Measurements from ENCODE around the gene WFDC5.
"Not testable (repeated sequence)": the region's sequence is repeated elsewhere in the genome, so short reads cannot be mapped to it uniquely, and the experiment has no call there.

WFDC5 gene

GRCh38 chr20:45114465-45115385, at the start of gene WFDC5:
Gene WFDC5, minus strand, starts transcription at chr20:45115174. Its CDS starts 91 bp downstream, at chr20:45115083.
- no peak for DNase-seq

- DNase-seq: no peak
Measured at GRCh38 chr20:45163083-45163803, 48.3 kb upstream of the WFDC5 start.

GRCh38 chr20:45157962-45158361, 43.0 kb upstream of the WFDC5 start:
- DNase-seq: peak in 1 of 51 donors; percentile 11

GRCh38 chr20:45156713-45157112, 41.7 kb upstream of the WFDC5 start:
- no peak for DNase-seq

GRCh38 chr20:45154794-45155193, 39.8 kb upstream of the WFDC5 start:
- not testable (repeated sequence) for DNase-seq

GRCh38 chr20:45154183-45154582, 39.2 kb upstream of the WFDC5 start:
- DNase-seq: no peak

- DNase-seq: peak in 15 of 51 donors; percentile 1 to 31 (median 8)
Measured at GRCh38 chr20:45153752-45154151, 38.8 kb upstream of the WFDC5 start.

GRCh38 chr20:45153147-45153546, 38.2 kb upstream of the WFDC5 start:
- no peak for DNase-seq

- peak in 1 of 51 donors; percentile 0 for DNase-seq
Measured at GRCh38 chr20:45152405-45152804, 37.4 kb upstream of the WFDC5 start.

GRCh38 chr20:45149062-45149461, 34.1 kb upstream of the WFDC5 start:
- no peak for DNase-seq

- DNase-seq: no peak
Measured at GRCh38 chr20:45140836-45141235, 25.9 kb upstream of the WFDC5 start.

GRCh38 chr20:45139733-45140375, 24.9 kb upstream of the WFDC5 start:
- not testable (repeated sequence) for DNase-seq

GRCh38 chr20:45138561-45139300, 23.8 kb upstream of the WFDC5 start:
- peak in 4 of 51 donors; percentile 1 to 39 (median 7) for DNase-seq

GRCh38 chr20:45136911-45137310, 21.9 kb upstream of the WFDC5 start:
- DNase-seq: no peak

GRCh38 chr20:45128099-45128498, 13.1 kb upstream of the WFDC5 start:
- no peak for DNase-seq

- DNase-seq: no peak
Measured at GRCh38 chr20:45124365-45124764, 9.4 kb upstream of the WFDC5 start, which contains the start of gene WFDC12. Gene WFDC12, minus strand, starts transcription at chr20:45124465. Its CDS starts 18 bp downstream, at chr20:45124447.

GRCh38 chr20:45121388-45121787, 6.4 kb upstream of the WFDC5 start:
- DNase-seq: no peak

- DNase-seq: no peak
Measured at GRCh38 chr20:45119556-45120266, 4.7 kb upstream of the WFDC5 start.

- no peak for DNase-seq
Measured at GRCh38 chr20:45118028-45118427, 3.1 kb upstream of the WFDC5 start.

GRCh38 chr20:45117581-45117980, 2.6 kb upstream of the WFDC5 start:
- DNase-seq: no peak

Data from hypothalamus (tissue), 51 donors.